SK-N-SH (cell line): ENCODE data around the gene ASCL5. TPM values are rescaled to one million over a fixed set of nuclear protein-coding genes. Genes with fewer than 3 reads are reported as not detected.

Experiments
- CTCF ChIA-PET: fragments of 300-600, 350-600 bp; formaldehyde crosslinking; extraction: SDS; loops from one replicate; lab custom pipeline; 2021; lab: Yijun Ruan, JAX
- POLR2A ChIA-PET: fragments of 350-600 bp; sonication (Branson Sonifier 250); formaldehyde crosslinking; extraction: SDS; loops from one replicate; lab custom pipeline; 2020; ENCODE audit warnings: antibody characterized with exemption, inconsistent platforms; lab: Yijun Ruan, JAX
- DNase-seq: peaks from one replicate; pipeline ENCODE4 v3.0.0; 2012
- H2AFZ ChIP-seq: fragments of 200-600 bp; sonication (generic); 2 replicates; pipeline ENCODE4 v1.8.1; 2016; ENCODE audit warnings: antibody characterized with exemption, mild to moderate bottlenecking, low read depth
- H3F3A ChIP-seq: fragments of 200-600 bp; sonication (generic); replicated peaks from 2 replicates; pipeline ENCODE3; 2016; ENCODE audit warnings: antibody characterized with exemption, mild to moderate bottlenecking; ENCODE audit not compliant: insufficient read depth
- H3K27ac ChIP-seq, 2 experiments: fragments of 200-500 bp in 1 of 2; fragments of 200-600 bp in 1 of 2; sonication (Bioruptor generic) in 1 of 2; sonication (generic), shearing (Covaris generic) in 1 of 2; 2 replicates each; pipeline versions ENCODE4 v1.5.1 to v1.6.1; 2014 to 2016; ENCODE audit warnings: low read depth in 2 of 2, inconsistent platforms in 1 of 2, low read length in 1 of 2, mild to moderate bottlenecking in 1 of 2, mixed read lengths in 1 of 2
- H3K27me3 ChIP-seq: fragments of 200-600 bp; sonication (generic), shearing (Covaris generic); 2 replicates; pipeline ENCODE4 v1.6.1; 2016; ENCODE audit warnings: mixed run types; ENCODE audit not compliant: insufficient read depth
- H3K36me3 ChIP-seq, 2 experiments: fragments of 200-500 bp in 1 of 2; fragments of 200-600 bp in 1 of 2; sonication (Bioruptor generic) in 1 of 2; sonication (generic) in 1 of 2; replicated peaks in 1 of 2; 2 replicates each; pipeline versions ENCODE3 to v1.5.1; 2014 to 2016; ENCODE audit warnings: low read length in 1 of 2, mild to moderate bottlenecking in 1 of 2; ENCODE audit not compliant: insufficient read depth in 2 of 2, control insufficient read depth in 1 of 2
- H3K4me1 ChIP-seq, 2 experiments: fragments of 200-500 bp in 1 of 2; fragments of 200-600 bp in 1 of 2; sonication (Bioruptor generic) in 1 of 2; sonication (generic), shearing (Covaris generic) in 1 of 2; 2 replicates each; pipeline versions ENCODE4 v1.5.1 to v1.6.1; 2014 to 2016; ENCODE audit warnings: low read depth in 1 of 2, low read length in 1 of 2, mixed run types in 1 of 2; ENCODE audit not compliant: insufficient read depth in 2 of 2, control insufficient read depth in 1 of 2
- H3K4me2 ChIP-seq: fragments of 200-600 bp; sonication (generic), shearing (Covaris generic); 2 replicates; pipeline ENCODE4 v1.6.1; 2017; ENCODE audit warnings: mixed run types
- H3K4me3 ChIP-seq, 2 experiments: fragments of 200-500 bp in 1 of 2; fragments of 200-600 bp in 1 of 2; sonication (Bioruptor generic) in 1 of 2; sonication (generic), shearing (Covaris generic) in 1 of 2; 2 replicates each; pipeline versions ENCODE4 v1.5.1 to v1.8.1; 2014 to 2016; ENCODE audit warnings: low read depth in 2 of 2, inconsistent platforms in 1 of 2, low read length in 1 of 2, mild to moderate bottlenecking in 1 of 2, mixed read lengths in 1 of 2, moderate library complexity in 1 of 2
- H3K79me2 ChIP-seq: fragments of 200-600 bp; sonication (generic); 2 replicates; pipeline ENCODE4 v1.8.1; 2017; ENCODE audit warnings: mild to moderate bottlenecking; ENCODE audit not compliant: insufficient read depth
- H3K9ac ChIP-seq: fragments of 200-600 bp; sonication (generic); 2 replicates; pipeline ENCODE4 v1.6.1; 2017; ENCODE audit warnings: mixed run types
- H3K9me2 ChIP-seq: fragments of 200-600 bp; sonication (generic); 2 replicates; pipeline ENCODE4 v1.6.1; 2017; ENCODE audit warnings: mixed run types
- H3K9me3 ChIP-seq: fragments of 200-600 bp; sonication (generic); 2 replicates; pipeline ENCODE4 v1.6.1; 2017; ENCODE audit warnings: mixed run types, mild to moderate bottlenecking, moderate library complexity
- H4K20me1 ChIP-seq: fragments of 200-600 bp; sonication (generic); 2 replicates; pipeline ENCODE4 v1.6.1; 2017; ENCODE audit warnings: mild to moderate bottlenecking, mixed run types; ENCODE audit not compliant: insufficient read depth
- CHD2 ChIP-seq: fragments of 150-350 bp; IDR thresholded peaks from 2 replicates; pipeline ENCODE4 v1.6.1; 2018; ENCODE audit warnings: low read length; ENCODE audit not compliant: partially characterized antibody
- ELF1 ChIP-seq: IDR thresholded peaks from 2 replicates; pipeline ENCODE4 v1.4.0; 2012
- EP300 ChIP-seq, 2 experiments: IDR thresholded peaks; 2 replicates each; pipeline versions ENCODE4 v1.4.0 to v1.6.1; 2012; ENCODE audit warnings: borderline replicate concordance in 1 of 2, low read depth in 1 of 2, low read length in 1 of 2
- EZH2phosphoT487 ChIP-seq: fragments of 200-600 bp; sonication (generic); IDR thresholded peaks from 2 replicates; pipeline ENCODE4 v1.6.1; 2017; ENCODE audit warnings: low read depth, mixed run types, mild to moderate bottlenecking, antibody characterized with exemption, moderate library complexity, borderline replicate concordance
- FOXM1 ChIP-seq: IDR thresholded peaks from 2 replicates; pipeline ENCODE4 v1.4.0; 2012; ENCODE audit warnings: low read depth, mild to moderate bottlenecking
- GABPA ChIP-seq: IDR thresholded peaks from 2 replicates; pipeline ENCODE4 v1.4.0; 2012; ENCODE audit warnings: low read depth, mild to moderate bottlenecking
- JUND ChIP-seq: IDR thresholded peaks from 2 replicates; pipeline ENCODE4 v1.4.0; 2012
- MAX ChIP-seq: IDR thresholded peaks from 2 replicates; pipeline ENCODE4 v1.4.0; 2012; ENCODE audit warnings: low read depth
- MXI1 ChIP-seq: IDR thresholded peaks from 2 replicates; pipeline ENCODE4 v1.6.1; 2012; ENCODE audit warnings: mild to moderate bottlenecking, low read depth, low read length, improper control_type of control experiment
- NFIC ChIP-seq: IDR thresholded peaks from 2 replicates; pipeline ENCODE4 v1.4.0; 2012; ENCODE audit warnings: borderline replicate concordance
- POLR2AphosphoS5 ChIP-seq: IDR thresholded peaks from 2 replicates; pipeline ENCODE4 v1.6.1; 2012; ENCODE audit warnings: low read depth, low read length
- RAD21 ChIP-seq: IDR thresholded peaks from 2 replicates; pipeline ENCODE4 v1.6.1; 2012; ENCODE audit warnings: mild to moderate bottlenecking, low read length
- RFX5 ChIP-seq: IDR thresholded peaks from 2 replicates; pipeline ENCODE4 v1.6.1; 2012; ENCODE audit warnings: mild to moderate bottlenecking, improper control_type of control experiment, low read length
- RXRA ChIP-seq: IDR thresholded peaks from 2 replicates; pipeline ENCODE4 v1.4.0; 2012; ENCODE audit warnings: low read depth, mild to moderate bottlenecking, borderline replicate concordance
- SMC3 ChIP-seq: IDR thresholded peaks from 2 replicates; pipeline ENCODE4 v1.6.1; 2012; ENCODE audit warnings: low read depth, low read length, improper control_type of control experiment
- TCF12 ChIP-seq: IDR thresholded peaks from 2 replicates; pipeline ENCODE4 v1.4.0; 2012
- USF1 ChIP-seq: IDR thresholded peaks from 2 replicates; pipeline ENCODE4 v1.4.0; 2012; ENCODE audit warnings: low read depth, borderline replicate concordance
- YY1 ChIP-seq: IDR thresholded peaks from 2 replicates; pipeline ENCODE4 v1.4.0; 2012; ENCODE audit warnings: low read depth, mild to moderate bottlenecking
- WGBS: methylation state at CpG from one replicate; pipeline ENCODE4 v1.1.6; 2017; ENCODE audit warnings: low lambda C conversion rate; 5-methylcytosine and 5-hydroxymethylcytosine counted together
- polyA plus RNA-seq, 3 experiments: library from polyadenylated mRNA; depleted of rRNA; stranded (reverse); fragments of >200 nt; gene quantifications; 2 replicates each; pipeline ENCODE4 v1.2.3, GENCODE V29; 2012
- TF ChIP-seq, protein P1 (sequence below): IDR thresholded peaks from 2 replicates; pipeline ENCODE4 v1.6.1; 2012; ENCODE audit warnings: mild to moderate bottlenecking, low read depth, low read length, moderate library complexity

Gene ASCL5
- polyA plus RNA-seq, 1 of the 3 experiments (the other 2 are of a cell fraction): not detected

DNA sequence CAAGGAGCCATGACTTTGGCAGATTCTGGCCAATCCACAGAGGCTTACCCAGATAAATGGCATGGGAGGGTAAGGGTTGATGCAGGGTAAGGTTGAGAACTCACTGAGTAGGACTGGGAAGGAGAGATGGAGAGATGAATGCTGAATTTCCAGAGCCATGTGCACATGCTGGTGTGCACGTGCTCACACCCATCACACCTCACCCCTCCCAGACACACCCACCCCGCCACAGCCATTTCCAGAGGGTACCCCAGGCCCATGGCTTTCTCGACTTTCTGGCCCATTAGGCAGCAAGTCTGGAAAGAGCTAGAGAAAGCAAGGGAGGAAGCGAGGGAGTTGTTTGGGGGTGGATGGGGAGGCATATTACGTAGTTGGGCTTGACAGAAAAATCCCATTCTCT lies 16.4 kb downstream of the ASCL5 start:
- Histone ChIP-seq H3K9ac (no peak overlapping the region), H3K4me2 (no peak overlapping the region), H3K9me2 (no peaks in the 10 kb centered on the region), H3K4me1 (peaks cover 0 to 7% of the 10 kb centered on the region in 2 experiments; a peak in 1 of 4 replicates), H4K20me1 (no peaks in the 10 kb centered on the region), H3K36me3 (no peaks in the 10 kb centered on the region), H3K27me3 (peaks cover 26% of the 10 kb centered on the region; the same call in 1 of the 2 replicates), H3F3A (no peaks in the 10 kb centered on the region), H3K9me3 (no peaks in the 10 kb centered on the region), H3K27ac (no peak overlapping the region), H3K4me3 (no peak overlapping the region), H2AFZ (no peak overlapping the region), H3K79me2 (no peaks in the 10 kb centered on the region)
- 69% methylated on average over 5 of the region's 5 CpGs for WGBS
- no peak for TF ChIP-seq GABPA
- TF ChIP-seq USF1: no peak
- TF ChIP-seq SMC3: no peak
- no peak for TF ChIP-seq RFX5
- no peak for TF ChIP-seq MAX
- TF ChIP-seq ELF1: no peak
- no peak for TF ChIP-seq JUND
- TF ChIP-seq EZH2phosphoT487: no peak
- no peak for TF ChIP-seq YY1
- no peak for TF ChIP-seq EP300 (IDR thresholded peaks at IDR 0.05; ENCODE audit: borderline replicate concordance in 1 of 2, low read depth in 1 of 2, low read length in 1 of 2)
- no peak for TF ChIP-seq CHD2
- TF ChIP-seq RXRA: no peak
- TF ChIP-seq POLR2AphosphoS5: no peak
- TF ChIP-seq NFIC: no peak
- TF ChIP-seq, protein P1, sequence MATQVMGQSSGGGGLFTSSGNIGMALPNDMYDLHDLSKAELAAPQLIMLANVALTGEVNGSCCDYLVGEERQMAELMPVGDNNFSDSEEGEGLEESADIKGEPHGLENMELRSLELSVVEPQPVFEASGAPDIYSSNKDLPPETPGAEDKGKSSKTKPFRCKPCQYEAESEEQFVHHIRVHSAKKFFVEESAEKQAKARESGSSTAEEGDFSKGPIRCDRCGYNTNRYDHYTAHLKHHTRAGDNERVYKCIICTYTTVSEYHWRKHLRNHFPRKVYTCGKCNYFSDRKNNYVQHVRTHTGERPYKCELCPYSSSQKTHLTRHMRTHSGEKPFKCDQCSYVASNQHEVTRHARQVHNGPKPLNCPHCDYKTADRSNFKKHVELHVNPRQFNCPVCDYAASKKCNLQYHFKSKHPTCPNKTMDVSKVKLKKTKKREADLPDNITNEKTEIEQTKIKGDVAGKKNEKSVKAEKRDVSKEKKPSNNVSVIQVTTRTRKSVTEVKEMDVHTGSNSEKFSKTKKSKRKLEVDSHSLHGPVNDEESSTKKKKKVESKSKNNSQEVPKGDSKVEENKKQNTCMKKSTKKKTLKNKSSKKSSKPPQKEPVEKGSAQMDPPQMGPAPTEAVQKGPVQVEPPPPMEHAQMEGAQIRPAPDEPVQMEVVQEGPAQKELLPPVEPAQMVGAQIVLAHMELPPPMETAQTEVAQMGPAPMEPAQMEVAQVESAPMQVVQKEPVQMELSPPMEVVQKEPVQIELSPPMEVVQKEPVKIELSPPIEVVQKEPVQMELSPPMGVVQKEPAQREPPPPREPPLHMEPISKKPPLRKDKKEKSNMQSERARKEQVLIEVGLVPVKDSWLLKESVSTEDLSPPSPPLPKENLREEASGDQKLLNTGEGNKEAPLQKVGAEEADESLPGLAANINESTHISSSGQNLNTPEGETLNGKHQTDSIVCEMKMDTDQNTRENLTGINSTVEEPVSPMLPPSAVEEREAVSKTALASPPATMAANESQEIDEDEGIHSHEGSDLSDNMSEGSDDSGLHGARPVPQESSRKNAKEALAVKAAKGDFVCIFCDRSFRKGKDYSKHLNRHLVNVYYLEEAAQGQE: no peak
- TF ChIP-seq FOXM1: no peak
- no peak for TF ChIP-seq RAD21
- no peak for TF ChIP-seq MXI1
- no peak for TF ChIP-seq TCF12
- ChIA-PET POLR2A (interaction anchor here (0.6 kb wide), 1 partner anchor 9 kb away, joined by 3 read pairs; no protein-coding TSS in a partner anchor), CTCF (interaction anchor here (6.7 kb wide), 1 partner anchor 138 kb away, joined by 114 read pairs; no protein-coding TSS in a partner anchor)
- no peak for DNase-seq
